Measurements from ENCODE around the gene GPATCH8. TPM values are rescaled to one million over a fixed set of nuclear protein-coding genes. Genes with fewer than 3 reads are reported as not detected.

Gene GPATCH8
- total RNA-seq, 1 experiment from 2014 or later: 33.8 TPM

- Histone ChIP-seq H3K4me1 (ENCODE audit: insufficient read depth, low read length, poor library complexity, severe bottlenecking) (peaks cover 5% of the 10 kb centered on the region), H3K36me3 (ENCODE audit: insufficient read depth, low read length, poor library complexity, severe bottlenecking) (no peaks in the 10 kb centered on the region), H3K27ac (ENCODE audit: low read depth, low read length, poor library complexity, severe bottlenecking) (no peak overlapping the region), H3K27me3 (replicated peaks; ENCODE audit: insufficient read depth, low read depth, low read length, poor library complexity) (no peaks in the 10 kb centered on the region), H3K4me3 (ENCODE audit: low read depth, low read length, poor library complexity, severe bottlenecking) (no peak overlapping the region), H3K9me3 (ENCODE audit: low read depth, low read length, poor library complexity, severe bottlenecking) (no peaks in the 10 kb centered on the region)
- CTCF ChIA-PET: no interaction called here
- no peak for DNase-seq (ENCODE audit: low spot score)
- TF ChIP-seq CTCF (conservative IDR thresholded peaks at IDR 0.05; ENCODE audit: low read depth, low read length) (no peak), EZH2 (IDR thresholded peaks at IDR 0.05; ENCODE audit: borderline replicate concordance, low read depth, low read length, poor library complexity, severe bottlenecking) (no peak)
- no TSS peak for BruUV-seq (replicated peaks)
- intact Hi-C loops (cut with micrococcal nuclease; ENCODE audit: unreplicated experiment): loop anchor here (5.0 to 10.0 kb wide), 2 partner anchors 107 to 145 kb away; no protein-coding TSS in a partner anchor
- POLR2A ChIA-PET (ENCODE audit: low non-redundant PET): no interaction called here
Measured at GRCh38 chr17:44529864-44530263, 26.7 kb upstream of the GPATCH8 start.

- Histone ChIP-seq H3K36me3 (ENCODE audit: insufficient read depth, low read length, poor library complexity, severe bottlenecking) (no peaks in the 10 kb centered on the region), H3K27me3 (replicated peaks; ENCODE audit: insufficient read depth, low read depth, low read length, poor library complexity) (no peaks in the 10 kb centered on the region), H3K4me1 (ENCODE audit: insufficient read depth, low read length, poor library complexity, severe bottlenecking) (no peaks in the 10 kb centered on the region), H3K27ac (ENCODE audit: low read depth, low read length, poor library complexity, severe bottlenecking) (no peak overlapping the region), H3K9me3 (ENCODE audit: low read depth, low read length, poor library complexity, severe bottlenecking) (no peaks in the 10 kb centered on the region), H3K4me3 (ENCODE audit: low read depth, low read length, poor library complexity, severe bottlenecking) (no peak overlapping the region)
- DNase-seq (ENCODE audit: low spot score): no peak
- POLR2A ChIA-PET (ENCODE audit: low non-redundant PET): interaction anchor here (0.6 kb wide), 1 partner anchor 621 kb away, joined by 7 read pairs; no protein-coding TSS in a partner anchor
- TF ChIP-seq EZH2 (IDR thresholded peaks at IDR 0.05; ENCODE audit: borderline replicate concordance, low read depth, low read length, poor library complexity, severe bottlenecking) (no peak), CTCF (conservative IDR thresholded peaks at IDR 0.05; ENCODE audit: low read depth, low read length) (no peak)
- intact Hi-C loops (cut with micrococcal nuclease; ENCODE audit: unreplicated experiment): no loop called here
- CTCF ChIA-PET: interaction anchor here (0.6 kb wide), 1 partner anchor 306 kb away, joined by 4 read pairs; no protein-coding TSS in a partner anchor
- BruUV-seq (replicated peaks): no TSS peak
Measured at GRCh38 chr17:44527954-44528353, 24.7 kb upstream of the GPATCH8 start.

- no peaks in the 10 kb centered on the region for H3K27me3 ChIP-seq (replicated peaks; ENCODE audit: insufficient read depth, low read depth, low read length, poor library complexity)
- H3K9me3 ChIP-seq (ENCODE audit: low read depth, low read length, poor library complexity, severe bottlenecking): no peaks in the 10 kb centered on the region
- DNase-seq (ENCODE audit: low spot score): no peak
- BruUV-seq (replicated peaks): no TSS peak
- intact Hi-C loops (cut with micrococcal nuclease; ENCODE audit: unreplicated experiment): no loop called here
- no peak overlapping the region for H3K27ac ChIP-seq (ENCODE audit: low read depth, low read length, poor library complexity, severe bottlenecking)
- ChIA-PET POLR2A (ENCODE audit: low non-redundant PET) (no interaction called here), CTCF (no interaction called here)
- H3K36me3 ChIP-seq (ENCODE audit: insufficient read depth, low read length, poor library complexity, severe bottlenecking): no peaks in the 10 kb centered on the region
- no peak for TF ChIP-seq EZH2 (IDR thresholded peaks at IDR 0.05; ENCODE audit: borderline replicate concordance, low read depth, low read length, poor library complexity, severe bottlenecking)
- TF ChIP-seq CTCF (conservative IDR thresholded peaks at IDR 0.05; ENCODE audit: low read depth, low read length): no peak
- no peaks in the 10 kb centered on the region for H3K4me1 ChIP-seq (ENCODE audit: insufficient read depth, low read length, poor library complexity, severe bottlenecking)
- H3K4me3 ChIP-seq (ENCODE audit: low read depth, low read length, poor library complexity, severe bottlenecking): no peak overlapping the region
Measured at GRCh38 chr17:44527102-44527501, 23.9 kb upstream of the GPATCH8 start.
